Endothelial cell of hepatic sinusoid (primary cell): ENCODE results near the gene PLAAT3.
"Not testable (repeated sequence)": the region's sequence is repeated elsewhere in the genome, so short reads cannot be mapped to it uniquely, and the experiment has no call there.

Source experiments
- in situ Hi-C: cut with HindIII; loops from 2 replicates; pipeline ENCODE4 v1.10.0; 2017; ENCODE audit warnings: low sequenced_read_pairs

Gene PLAAT3

DNA sequence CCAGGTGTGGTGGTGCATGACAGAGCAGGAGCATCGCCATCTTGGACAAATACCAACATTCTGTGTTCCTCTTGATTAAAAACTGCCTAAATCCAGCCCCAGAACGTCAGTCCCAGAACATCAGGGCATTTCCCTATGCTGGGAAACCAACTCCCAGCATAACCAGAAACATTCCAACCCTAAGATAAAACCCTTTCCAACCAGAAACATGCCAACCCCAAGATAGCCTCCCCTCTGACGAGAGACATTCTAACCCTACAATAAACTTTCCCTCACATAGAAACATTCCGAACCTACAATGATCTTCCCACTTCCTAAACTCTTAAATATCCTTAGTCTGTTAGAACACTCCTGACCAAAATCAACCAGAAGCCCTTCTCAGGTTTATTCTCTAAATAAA lies 66.1 kb downstream of the PLAAT3 start:
- in situ Hi-C loops = no loop called here

DNA sequence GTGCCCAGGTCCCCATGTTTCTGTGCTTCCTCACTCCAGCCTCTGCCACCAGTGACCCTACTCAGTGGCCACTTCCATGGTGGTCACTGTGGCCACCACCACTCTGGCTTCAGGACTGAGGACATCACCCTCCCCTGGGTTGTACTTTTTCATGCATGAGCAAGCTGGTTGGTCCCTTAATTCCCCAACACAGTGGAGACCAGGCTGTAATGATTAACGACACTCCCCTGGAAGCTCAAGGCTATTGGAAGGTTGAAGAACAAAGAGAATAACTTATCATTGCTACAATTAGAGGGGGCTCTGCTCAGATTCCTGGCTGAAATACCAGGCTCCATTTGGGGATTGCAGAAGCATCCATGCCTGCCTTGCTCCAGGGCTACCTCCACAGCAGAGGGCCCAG lies 67.2 kb downstream of the PLAAT3 start:
- in situ Hi-C loops = no loop called here

DNA sequence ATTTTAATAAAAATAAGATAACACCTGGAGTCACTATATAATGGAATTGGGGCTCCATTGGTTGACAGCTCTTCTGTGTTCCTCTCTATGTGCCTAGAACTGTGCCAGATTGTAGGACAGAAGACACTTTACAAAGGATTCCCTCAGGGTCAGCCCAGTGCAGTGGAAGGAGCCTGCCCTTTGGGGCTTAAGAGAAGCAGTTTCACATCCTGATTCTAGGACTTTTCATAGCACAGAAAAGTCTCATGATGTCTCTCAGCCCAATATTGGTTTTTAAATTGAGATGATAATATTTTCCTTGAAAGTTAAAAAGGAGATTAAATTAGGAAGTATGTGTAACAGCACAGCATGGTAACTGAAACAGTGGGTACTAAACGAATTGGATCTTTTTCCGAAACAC lies 70.5 kb downstream of the PLAAT3 start:
- in situ Hi-C loops = no loop called here

DNA sequence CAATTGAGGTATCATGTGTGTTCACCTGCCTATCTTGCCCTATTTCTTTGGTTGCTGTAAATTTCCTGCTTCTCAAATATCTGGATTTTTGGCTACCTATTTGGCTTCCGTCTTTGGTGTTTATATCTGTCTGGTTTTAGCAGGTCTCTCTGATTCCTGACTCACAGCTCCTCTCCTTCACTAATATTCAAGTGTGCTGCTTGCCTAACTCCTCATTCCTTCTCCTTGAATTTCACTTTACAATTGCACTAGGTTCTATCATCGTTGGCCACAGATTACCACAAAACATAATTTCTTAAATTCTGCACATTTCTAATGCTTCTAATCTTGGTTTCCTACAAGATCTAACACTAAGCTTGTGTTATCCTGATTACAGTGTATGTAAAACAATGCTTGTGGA lies 71.7 kb downstream of the PLAAT3 start:
- in situ Hi-C loops = not testable (repeated sequence)

DNA sequence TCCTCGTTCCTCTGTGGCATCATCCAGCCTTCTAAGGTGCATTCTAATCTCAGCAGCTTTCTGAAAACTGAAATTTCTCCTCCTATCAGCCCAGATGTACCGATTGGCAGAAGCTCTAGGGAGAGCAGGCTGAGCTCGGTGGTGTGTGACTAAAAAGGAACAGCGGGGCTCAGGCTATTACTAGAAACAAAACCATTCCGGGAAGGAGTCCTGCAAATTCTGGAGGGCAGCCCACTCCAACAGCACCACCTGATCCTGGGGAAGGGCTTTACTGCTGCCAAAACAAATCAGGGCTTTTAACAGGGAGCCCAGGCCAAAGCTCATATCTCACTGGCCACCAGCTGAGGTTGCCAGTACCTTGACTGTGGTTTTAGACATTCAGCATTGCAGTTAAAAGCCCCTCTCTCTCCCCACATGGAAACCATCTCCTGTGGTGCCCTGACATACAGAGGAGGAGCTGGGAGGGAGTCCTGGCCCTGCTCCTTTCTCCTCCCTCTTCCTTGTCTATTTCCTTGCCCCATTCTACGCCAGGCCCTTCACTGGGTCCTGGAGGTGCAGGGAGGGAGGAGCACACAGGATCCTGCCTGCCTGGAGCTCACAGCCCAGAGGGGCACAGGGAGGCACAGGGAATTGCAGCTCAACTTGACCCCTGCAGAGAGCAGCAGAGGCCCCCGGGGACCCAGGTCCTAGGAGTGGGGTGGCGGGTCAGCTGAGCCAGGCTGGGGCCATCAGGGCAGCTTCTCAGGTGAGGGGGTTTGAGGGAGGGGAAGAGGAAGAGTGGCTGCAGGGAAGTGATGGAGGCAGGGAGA lies 76.7 kb downstream of the PLAAT3 start:
- in situ Hi-C loops = no loop called here

DNA sequence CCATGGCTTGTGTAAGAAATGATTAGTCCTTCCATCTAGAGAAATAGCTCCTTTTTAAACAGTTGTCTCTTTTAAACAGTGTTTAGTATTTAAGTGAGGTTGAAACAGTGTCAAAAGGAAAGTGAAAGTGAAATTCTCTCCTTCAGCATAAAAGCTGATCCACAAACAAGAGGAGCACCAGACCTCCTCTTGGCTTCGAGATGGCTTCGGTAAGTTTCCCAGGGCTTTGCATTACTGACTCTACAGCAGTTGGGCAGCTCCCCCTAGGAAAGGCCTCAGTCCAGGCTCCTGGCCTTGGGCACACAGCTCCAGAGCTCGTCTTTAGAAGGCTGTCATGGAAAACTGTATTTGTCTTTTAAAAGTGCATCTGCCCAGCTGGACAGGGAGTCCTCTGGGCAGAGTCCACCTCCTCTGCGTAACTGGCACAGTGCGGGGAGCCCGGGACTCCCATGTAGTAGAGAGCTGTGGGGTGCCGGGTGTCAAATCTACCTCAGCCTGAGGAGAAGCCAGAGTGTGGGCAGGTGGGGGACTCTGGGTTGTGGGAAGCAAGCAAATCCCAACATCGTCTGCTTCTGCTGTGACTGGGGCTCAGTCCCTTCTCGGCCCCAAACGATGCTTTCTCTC lies 77.5 kb downstream of the PLAAT3 start, which contains the start of gene PLAAT4:
TSS of gene PLAAT4 (plus strand) at position 140 of the 624 bp plus-strand sequence. CDS start at position 201, 61 bp downstream.
- in situ Hi-C loops = no loop called here

DNA sequence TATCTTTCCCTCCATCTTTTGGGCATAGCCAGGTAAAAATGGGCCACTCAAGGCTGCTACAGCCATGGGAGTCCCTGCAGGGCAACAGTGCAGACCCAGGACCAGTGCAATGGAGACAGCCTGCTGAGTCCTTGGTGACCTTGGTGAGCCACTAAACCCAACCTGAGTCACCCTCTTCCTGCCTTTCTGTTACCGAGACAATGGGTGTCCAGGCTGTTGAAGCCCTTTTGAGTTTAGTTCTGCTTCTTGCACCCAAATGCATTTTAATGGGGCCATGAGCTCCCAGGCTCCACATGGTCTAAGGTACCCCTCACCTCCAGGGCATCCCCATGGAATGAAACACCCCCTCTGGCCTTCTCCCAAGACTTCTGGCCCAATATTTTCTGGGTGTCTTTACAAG lies 78.5 kb downstream of the PLAAT3 start:
- in situ Hi-C loops = no loop called here

DNA sequence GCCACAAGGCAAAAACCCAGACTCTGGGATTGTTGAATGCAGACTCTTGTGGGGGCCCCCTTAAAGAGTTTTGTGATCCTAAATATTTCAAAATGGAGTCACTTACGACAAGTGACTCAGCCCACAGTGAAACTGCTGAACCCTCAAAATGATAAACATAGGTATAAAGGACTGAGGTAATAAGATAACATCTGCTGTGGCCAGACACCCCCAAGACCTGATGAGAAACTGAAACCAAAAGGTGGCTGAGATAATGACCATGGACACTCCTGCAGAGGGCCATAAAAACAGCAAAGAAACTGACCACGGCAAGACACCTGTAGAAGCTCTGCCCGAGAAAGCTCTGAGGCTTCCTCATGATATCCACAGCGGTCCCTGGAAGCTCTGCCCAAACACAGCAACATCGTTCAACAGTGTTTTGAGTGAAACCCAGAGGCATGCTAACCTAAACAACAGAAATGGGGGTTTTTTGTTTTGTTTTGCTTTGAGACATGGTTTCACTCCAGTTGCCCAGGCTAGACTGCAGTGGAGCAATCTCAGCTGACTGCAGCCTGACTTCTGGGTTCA lies 79.3 kb downstream of the PLAAT3 start:
- in situ Hi-C loops = loop anchor here (5.0 kb wide), 1 partner anchor 57 kb away; no protein-coding TSS in a partner anchor

DNA sequence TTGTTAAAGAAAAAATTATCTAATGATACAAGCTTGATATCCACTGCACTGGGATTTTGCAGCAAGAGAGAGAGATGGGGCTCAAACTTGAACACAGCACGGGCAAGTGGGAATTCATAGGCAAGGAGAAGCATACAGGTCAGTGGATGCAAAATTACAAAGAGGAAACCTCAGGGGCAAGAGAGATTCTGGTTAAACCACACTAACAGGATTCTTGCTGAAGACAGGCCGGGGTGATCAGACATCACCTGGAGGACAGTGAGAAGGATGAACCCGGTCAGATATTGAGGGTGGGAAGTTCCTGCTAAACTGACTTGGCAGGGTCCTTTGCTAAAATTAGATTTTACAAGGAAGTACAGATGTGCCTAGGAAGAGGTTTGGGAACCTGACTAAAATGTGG lies 80.2 kb downstream of the PLAAT3 start:
- in situ Hi-C loops = loop anchor here (5.0 kb wide), 1 partner anchor 58 kb away; no protein-coding TSS in a partner anchor

DNA sequence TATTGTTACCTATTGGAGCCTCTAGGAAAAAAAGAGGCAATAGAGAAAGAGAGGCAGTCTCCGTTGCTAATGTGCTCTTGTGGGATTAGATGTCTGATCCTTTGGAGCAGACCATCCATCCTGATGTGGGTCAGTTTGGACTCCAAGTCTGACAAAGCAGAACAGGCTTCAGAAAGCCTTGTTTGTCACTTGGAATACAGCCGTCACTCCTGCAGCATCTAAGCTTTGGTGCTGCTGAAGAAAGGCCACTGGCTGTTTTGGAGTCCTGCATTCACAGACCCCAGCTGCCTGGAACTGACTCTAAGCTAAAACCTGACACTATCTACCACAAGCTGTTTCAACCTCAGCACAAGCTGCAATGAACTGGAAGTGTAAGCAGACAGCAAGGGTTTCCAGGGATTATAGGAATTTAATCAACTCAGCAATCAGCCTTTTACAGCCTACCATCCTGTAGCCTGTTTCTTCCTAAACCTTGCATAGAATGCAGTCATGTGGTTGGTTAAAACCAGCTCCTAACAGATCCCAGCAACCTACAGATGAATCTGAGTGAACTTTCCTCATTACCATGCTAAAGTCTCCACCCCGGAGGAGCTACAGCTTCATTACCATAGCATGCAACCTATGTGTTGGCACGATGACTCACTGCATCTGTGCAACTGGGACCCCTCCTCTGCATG lies 81.3 kb downstream of the PLAAT3 start:
- in situ Hi-C loops = loop anchor here (5.0 kb wide), 1 partner anchor 59 kb away; no protein-coding TSS in a partner anchor

DNA sequence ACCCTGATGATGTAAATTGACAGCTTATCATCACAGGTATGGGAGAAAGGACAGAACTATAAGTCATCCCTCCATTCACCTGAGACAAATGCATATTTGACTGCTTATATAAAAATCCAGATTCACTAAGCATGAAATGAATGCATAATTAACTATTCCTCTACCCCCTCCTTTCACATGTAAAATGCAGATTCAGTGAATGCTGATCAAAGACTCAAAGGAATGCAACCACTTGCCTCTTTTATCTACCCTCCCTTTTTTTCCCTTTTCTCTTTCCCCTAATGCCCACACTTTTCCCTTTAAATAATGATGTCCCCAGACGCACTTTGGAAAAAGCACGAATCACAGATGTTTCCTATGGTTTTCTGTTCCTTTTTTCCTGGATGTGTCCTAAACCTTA lies 82.1 kb downstream of the PLAAT3 start:
- in situ Hi-C loops = loop anchor here (5.0 kb wide), 1 partner anchor 60 kb away; no protein-coding TSS in a partner anchor

DNA sequence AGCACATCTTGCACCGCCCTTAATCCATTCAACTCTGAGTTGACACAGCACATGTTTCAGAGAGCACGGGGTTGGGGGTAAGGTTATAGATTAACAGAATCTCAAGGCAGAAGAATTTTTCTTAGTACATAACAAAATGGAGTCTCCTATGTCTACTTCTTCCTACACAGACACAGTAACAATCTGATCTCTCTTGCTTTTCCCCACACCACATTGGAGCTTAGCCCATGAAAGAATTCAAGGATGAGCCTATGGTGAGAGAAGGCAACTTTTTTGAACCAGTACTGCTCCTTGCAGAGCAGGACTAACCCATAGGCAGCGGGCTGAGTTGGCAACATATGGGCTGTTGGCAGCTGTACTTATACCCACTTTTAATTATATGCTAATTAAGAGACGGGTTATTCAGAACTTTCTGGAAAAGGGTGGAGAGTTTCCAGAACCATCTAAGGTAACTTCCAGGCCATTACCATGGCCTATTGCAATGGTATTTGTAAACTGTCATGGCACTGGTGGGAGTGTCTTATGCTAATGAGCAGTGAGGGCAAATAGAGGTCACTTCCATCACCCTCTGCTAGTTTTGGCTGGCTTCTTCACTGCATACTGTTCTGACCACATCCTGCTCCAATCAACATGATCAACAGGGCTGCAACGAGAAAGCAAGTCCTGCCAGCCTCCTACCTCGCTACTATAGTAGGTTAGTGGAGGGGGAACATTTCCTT lies 83.0 kb downstream of the PLAAT3 start:
- in situ Hi-C loops = loop anchor here (5.0 kb wide), 1 partner anchor 61 kb away; no protein-coding TSS in a partner anchor

DNA sequence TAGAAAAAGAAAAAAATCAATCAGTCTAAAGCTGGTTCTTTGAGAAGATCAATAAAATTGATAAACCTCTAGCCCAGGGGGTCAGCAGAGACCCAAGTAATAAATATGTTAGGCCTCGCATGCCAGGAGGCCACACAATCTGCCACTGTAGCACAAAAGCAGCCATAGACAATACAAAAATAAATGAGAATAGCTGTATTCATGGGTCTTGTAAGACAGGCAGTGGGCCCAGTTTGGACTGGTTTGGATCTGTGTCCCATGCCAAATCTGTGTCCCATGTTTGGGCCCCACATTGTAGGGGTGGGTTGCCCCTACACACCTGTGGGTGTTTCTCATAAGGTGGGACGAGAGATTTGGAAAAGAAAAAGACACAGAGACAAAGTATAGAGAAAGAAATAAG lies 84.2 kb downstream of the PLAAT3 start:
- in situ Hi-C loops = loop anchor here (5.0 kb wide), 1 partner anchor 62 kb away; no protein-coding TSS in a partner anchor

DNA sequence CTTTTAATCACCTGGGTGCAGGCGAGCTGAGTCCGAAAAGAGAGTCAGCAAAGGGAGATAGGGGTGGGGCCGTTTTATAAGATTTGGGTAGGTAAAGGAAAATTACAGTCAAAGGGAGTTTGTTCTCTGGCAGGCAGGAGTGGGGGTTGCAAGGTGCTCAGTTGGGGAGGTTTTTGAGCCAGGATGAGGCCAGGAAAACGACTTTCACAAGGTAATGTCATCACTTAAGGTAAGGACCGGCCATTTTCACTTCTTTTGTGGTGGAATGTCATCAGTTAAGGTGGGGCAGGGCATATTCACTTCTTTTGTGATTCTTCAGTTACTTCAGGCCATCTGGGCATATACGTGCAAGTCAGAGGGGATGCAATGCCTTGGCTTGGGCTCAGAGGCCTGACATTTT lies 84.9 kb downstream of the PLAAT3 start:
- in situ Hi-C loops = not testable (repeated sequence)

DNA sequence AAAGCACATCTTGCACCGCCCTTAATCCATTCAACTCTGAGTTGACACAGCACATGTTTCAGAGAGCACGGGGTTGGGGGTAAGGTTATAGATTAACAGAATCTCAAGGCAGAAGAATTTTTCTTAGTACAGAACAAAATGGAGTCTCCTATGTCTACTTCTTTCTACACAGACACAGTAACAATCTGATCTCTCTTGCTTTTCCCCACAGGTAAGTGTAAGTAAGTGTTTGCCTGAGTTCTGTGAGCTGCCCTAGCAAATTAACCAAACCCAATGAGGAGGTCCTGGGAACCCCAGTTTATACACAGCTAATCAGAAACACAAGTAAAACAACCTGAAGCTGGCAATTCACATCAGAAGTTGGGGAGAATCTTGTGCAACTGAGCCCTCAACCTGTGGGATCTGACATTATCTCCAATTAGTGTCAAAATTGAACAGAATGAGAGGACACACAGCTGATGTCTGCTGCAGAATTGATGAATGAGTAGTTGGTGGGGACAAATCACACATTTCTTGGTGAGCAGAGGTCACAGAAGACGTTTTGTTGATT lies 85.4 kb downstream of the PLAAT3 start:
- in situ Hi-C loops = not testable (repeated sequence)

DNA sequence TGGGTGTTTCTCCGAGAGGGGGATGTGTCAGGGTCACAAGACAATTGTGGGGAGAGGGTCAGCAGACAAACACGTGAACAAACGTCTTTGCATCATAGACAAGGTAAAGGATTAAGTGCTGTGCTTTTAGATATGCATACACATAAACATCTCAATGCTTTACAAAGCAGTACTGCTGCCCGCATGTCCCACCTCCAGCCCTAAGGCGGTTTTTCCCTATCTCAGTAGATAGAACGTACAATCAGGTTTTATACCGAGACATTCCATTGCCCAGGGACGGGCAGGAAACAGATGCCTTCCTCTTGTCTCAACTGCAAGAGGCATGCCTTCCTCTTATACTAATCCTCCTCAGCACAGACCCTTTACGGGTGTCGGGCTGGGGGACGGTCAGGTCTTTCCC lies 86.1 kb downstream of the PLAAT3 start:
- in situ Hi-C loops = not testable (repeated sequence)

DNA sequence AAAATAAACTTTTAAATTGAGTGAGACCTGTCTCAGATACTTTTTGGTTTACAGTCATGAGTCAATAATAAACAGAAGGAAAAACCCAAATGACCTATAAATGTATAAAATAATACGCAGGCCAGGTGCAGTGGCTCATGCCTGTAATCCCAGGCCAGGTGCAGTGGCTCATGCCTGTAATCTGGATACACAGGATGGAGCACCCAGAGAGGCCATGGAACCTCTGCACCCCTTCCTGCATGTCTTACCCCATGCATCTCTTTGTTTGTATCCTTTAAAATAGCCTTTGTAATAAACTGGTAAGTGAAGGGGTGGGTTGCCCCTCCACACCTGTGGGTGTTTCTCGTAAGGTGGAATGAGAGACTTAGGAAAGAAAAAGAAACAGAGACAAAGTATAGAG lies 86.6 kb downstream of the PLAAT3 start:
- in situ Hi-C loops = no loop called here
